Tongue (tissue), 2 donors: ENCODE measurements around the gene VWF. TPM values are rescaled to one million over a fixed set of nuclear protein-coding genes. Genes with fewer than 3 reads are reported as not detected.
"Not testable (repeated sequence)": the region's sequence is repeated elsewhere in the genome, so short reads cannot be mapped to it uniquely, and the experiment has no call there.

Experiments used
- DNase-seq: peaks from one replicate; pipeline ENCODE4 v3.0.0-alpha.2; 2015
- total RNA-seq: library from RNA; depleted of rRNA; stranded (reverse); fragments of >200 nt; gene quantifications from one replicate; pipeline ENCODE4 v1.2.3, GENCODE V29; 2014

VWF gene
- total RNA-seq, 1 donor from 2014 or later = 101 TPM

GRCh38 chr12:6145564-6145963 lies 21.1 kb upstream of the VWF start:
- no peak for DNase-seq

DNA sequence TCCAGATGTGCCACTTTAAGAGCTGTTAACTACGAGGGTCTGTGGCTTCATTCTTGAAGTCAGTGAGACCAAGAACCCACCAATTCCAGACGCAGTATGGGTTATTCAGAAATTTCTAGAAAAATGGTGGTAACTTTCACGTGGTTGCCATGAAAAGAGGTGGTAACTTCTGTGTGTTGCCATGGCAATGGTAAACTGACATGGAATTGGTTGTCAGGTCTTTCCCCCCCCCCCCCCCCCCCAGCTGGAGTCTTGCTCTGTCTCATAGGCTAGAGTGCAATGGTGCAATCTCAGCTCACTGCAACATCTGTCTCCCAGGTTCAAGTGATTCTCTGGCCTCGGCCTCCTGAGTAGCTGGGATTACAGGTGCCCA lies 18.8 kb upstream of the VWF start:
- DNase-seq = no peak

DNA sequence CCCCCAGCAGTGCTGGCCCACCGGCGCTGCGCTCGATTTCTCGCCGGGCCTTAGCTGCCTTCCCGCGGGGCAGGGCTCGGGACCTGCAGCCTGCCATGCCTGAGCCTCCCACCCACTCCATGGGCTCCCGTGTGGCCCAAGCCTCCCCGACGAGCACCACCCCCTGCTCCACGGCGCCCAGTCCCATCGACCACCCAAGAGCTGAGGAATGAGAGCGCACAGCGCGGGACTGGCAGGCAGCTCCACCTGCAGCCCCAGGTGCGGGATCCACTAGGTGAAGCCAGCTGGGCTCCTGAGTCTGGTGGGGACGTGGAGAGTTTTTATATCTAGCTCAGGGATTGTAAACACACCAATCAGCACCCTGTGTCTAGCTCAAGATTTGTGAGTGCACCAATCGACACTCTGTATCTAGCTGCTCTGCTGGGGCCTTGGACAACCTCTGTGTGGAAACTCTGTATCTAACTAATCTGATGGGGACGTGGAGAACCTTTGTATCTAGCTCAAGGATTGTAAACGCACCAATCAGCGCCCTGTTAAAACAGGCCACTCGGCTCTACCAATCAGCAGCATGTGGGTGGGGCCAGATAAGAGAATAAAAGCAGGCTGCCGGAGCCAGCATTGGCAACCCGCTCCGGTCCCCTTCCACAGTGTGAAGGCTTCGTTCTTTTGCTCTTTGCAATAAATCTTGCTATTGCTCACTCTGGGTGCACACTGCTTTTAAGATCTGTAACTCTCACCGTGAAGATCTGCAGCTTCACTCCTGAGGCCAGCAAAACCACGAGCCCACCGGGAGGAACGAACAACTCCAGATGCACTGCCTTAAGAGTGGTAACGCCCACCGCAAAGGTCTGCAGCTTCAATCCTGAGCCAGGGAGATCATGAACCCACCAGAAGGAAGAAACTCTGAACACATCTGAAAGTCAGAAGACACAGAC lies 18.2 kb upstream of the VWF start:
- DNase-seq = not testable (repeated sequence)

GRCh38 chr12:6141731-6142367 lies 17.4 kb upstream of the VWF start:
- not testable (repeated sequence) for DNase-seq

- peak; percentile 21 for DNase-seq
These were observed 16.4 kb upstream of the VWF start for GRCh38 chr12:6140651-6141447.

DNA sequence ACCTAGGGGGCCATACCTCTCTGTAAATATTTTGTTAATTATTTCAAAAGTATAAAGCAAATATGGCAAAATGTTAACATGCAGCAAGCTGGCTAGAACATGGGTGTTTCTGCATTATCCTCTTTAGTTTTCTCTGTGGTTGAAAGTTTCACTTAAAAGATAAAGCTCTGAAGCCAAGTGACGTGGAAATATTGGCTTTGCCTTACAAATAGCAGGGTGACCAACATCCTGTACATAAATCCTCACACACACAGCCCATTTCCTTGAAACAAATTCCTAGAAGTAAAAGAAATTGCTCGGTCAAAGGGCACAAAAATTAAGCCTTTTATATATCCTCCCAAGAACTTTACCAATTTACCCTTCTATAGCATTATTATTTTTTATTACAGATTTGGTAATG lies 10.6 kb upstream of the VWF start:
- DNase-seq = no peak

- no peak for DNase-seq
These were observed 9.2 kb upstream of the VWF start for GRCh38 chr12:6133642-6134041.

DNA sequence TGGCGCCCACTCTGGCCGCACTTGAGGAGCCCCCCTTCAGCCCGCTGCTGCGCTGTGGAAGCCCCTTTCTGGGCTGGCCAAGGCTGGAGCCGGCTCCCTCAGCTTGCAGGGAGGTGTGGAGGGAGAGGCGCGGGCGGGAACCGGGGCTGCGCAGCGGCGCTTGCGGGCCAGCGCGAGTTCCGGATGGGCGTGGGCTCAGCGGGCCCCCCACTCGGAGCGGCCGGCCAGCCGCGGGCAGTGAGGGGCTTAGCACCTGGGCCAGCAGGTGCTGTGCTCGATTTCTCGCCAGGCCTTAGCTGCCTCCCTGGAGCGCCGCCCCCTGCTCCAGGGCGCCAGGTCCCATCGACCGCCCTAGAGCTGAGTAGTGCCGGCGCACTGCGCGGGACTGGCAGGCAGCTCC lies 8.0 kb upstream of the VWF start:
- DNase-seq = no peak

GRCh38 chr12:6125310-6125608 lies 789 bp upstream of the VWF start:
- peak; percentile 43 for DNase-seq

DNA sequence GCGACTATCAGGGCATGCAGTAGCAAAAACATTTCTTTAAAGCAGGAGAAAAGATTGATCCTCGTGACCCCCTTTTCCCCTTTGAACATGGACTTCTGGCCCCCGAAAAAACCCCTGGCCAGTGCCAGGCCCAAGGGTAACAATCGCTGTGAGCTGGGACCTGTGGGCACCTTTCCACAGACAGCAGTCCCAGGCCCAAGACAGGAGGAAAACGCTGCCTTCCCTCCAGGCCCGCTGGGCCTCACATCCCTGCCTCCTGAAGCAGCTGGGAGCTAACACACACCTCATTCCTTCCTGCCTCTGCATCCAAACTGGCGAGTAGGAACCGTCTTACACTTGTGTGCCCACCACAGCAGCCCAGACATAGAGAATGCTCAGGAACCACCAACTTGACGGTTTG lies 1.2 kb downstream of the VWF start:
- DNase-seq = no peak

DNA sequence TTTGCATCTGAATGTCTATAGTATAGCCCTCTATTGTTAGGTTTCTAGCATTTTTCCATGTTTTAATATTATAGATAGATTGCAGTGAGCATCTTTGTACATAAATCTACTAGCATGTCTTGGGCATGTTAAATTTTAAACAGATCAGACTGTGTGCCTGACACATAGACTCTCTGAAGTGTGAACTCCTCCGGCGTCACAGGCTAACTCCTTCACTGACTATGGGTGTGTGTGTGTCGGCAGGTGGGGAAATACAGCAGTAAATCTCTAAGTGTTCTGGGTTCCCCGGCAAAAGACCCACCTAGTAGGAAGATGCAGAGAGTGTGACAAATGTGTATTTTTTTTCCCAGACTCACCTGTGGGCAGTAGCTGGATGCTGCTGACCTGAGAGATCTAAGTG lies 2.3 kb downstream of the VWF start:
- no peak for DNase-seq

- DNase-seq = no peak
These were observed 3.5 kb downstream of the VWF start for GRCh38 chr12:6120796-6121473.

GRCh38 chr12:6118891-6119568 lies 5.4 kb downstream of the VWF start:
- DNase-seq = no peak

GRCh38 chr12:6116471-6117021 lies 7.9 kb downstream of the VWF start:
- DNase-seq = no peak

DNA sequence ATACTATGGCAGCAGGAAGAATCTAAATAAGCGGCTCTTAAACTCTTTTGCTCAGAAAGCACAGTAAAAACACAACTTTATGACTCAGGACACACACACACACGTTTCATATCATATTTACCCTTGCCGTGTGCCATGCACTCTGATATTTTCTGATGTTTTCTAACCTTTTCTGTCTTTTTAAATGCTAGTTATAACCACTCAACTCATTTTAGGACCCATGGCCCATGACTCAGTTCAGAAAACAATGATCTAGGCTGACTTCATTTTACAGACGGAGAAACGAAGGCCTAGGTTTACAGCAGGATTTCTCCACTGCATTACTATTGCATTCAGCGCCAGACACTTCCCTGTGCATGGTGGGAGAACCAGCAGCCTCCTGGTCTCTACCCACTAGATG lies 9.1 kb downstream of the VWF start:
- DNase-seq = no peak

GRCh38 chr12:6114476-6114870 lies 10.0 kb downstream of the VWF start:
- DNase-seq = no peak

- DNase-seq = no peak
These were observed 10.6 kb downstream of the VWF start for GRCh38 chr12:6113691-6114475.

- no peak for DNase-seq
These were observed 12.5 kb downstream of the VWF start for GRCh38 chr12:6112004-6112403.

DNA sequence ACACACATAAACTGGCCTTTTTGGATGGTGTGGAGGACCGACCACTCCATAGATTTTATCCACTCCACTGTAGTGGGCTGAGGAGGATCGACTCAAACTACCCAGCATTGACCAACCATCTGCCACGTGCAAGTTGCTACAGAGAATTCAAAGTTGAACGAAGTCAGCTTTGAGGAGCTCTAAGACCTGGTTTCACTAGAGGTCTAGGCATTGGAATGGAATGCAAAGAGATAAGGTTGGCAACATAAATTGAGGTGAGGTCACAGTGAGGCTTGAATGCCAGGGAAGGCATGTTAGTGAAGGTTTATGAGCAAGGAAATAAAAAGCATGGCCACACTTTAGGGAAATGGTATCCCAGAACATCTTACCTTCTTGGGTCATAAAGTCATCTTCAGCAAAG lies 14.5 kb downstream of the VWF start:
- DNase-seq = no peak

- DNase-seq = no peak
These were observed 18.3 kb downstream of the VWF start for GRCh38 chr12:6106218-6106617.

- DNase-seq = no peak
These were observed 19.6 kb downstream of the VWF start for GRCh38 chr12:6104842-6105241.
